Hematopoietic multipotent progenitor cell (in vitro differentiated cells): Measurements from ENCODE around the gene ALX4. TPM values are rescaled to one million over a fixed set of nuclear protein-coding genes. Genes with fewer than 3 reads are reported as not detected.

Experiments used
- DNase-seq, 3 donors: peaks; one replicate each; pipeline ENCODE4 v3.0.0-alpha.2; 2011 to 2015; ENCODE audit warnings: low read depth in 2 of 3, low spot score in 2 of 3
- total RNA-seq: library from RNA; depleted of rRNA; stranded (reverse); fragments of >200 nt; gene quantifications from one replicate; pipeline ENCODE4 v1.2.3, GENCODE V29; 2012

Gene ALX4
- total RNA-seq, 1 donor = not detected

GRCh38 chr11:44304091-44305025 is 5.6 kb downstream of the ALX4 start:
- peak in 1 of 3 donors; percentile 28 for DNase-seq

- no peak for DNase-seq
These were observed 6.5 kb downstream of the ALX4 start for GRCh38 chr11:44303401-44303938.

GRCh38 chr11:44301564-44302271 is 8.2 kb downstream of the ALX4 start:
- no peak for DNase-seq

- no peak for DNase-seq
These were observed 8.9 kb downstream of the ALX4 start for GRCh38 chr11:44300844-44301563.

- DNase-seq = no peak
These were observed 11.1 kb downstream of the ALX4 start for GRCh38 chr11:44298862-44299261.

GRCh38 chr11:44290208-44290607 is 19.7 kb downstream of the ALX4 start:
- DNase-seq = no peak

- DNase-seq = no peak
These were observed 21.8 kb downstream of the ALX4 start for GRCh38 chr11:44288133-44288526.

- no peak for DNase-seq
These were observed 23.0 kb downstream of the ALX4 start for GRCh38 chr11:44286911-44287310.

- DNase-seq = peak; percentile 26 to 72 (median 57)
These were observed 23.6 kb downstream of the ALX4 start for GRCh38 chr11:44286268-44286880.

GRCh38 chr11:44285756-44286155 is 24.2 kb downstream of the ALX4 start:
- no peak for DNase-seq

- DNase-seq = no peak
These were observed 27.3 kb downstream of the ALX4 start for GRCh38 chr11:44282620-44283019.

- DNase-seq = no peak
These were observed 28.8 kb downstream of the ALX4 start for GRCh38 chr11:44281151-44281550.

GRCh38 chr11:44280257-44280656 is 29.7 kb downstream of the ALX4 start:
- DNase-seq = no peak

GRCh38 chr11:44279483-44279882 is 30.5 kb downstream of the ALX4 start:
- DNase-seq = no peak

- no peak for DNase-seq
These were observed 32.5 kb downstream of the ALX4 start for GRCh38 chr11:44277196-44278090.

GRCh38 chr11:44275961-44276550 is 33.9 kb downstream of the ALX4 start:
- DNase-seq = no peak

GRCh38 chr11:44275241-44275640 is 34.7 kb downstream of the ALX4 start:
- no peak for DNase-seq

GRCh38 chr11:44274404-44274803 is 35.5 kb downstream of the ALX4 start:
- DNase-seq = no peak

- no peak for DNase-seq
These were observed 38.7 kb downstream of the ALX4 start for GRCh38 chr11:44271286-44271685.
